Mucosa of descending colon (tissue), 3 donors: ENCODE data around the gene PREB. TPM values are rescaled to one million over a fixed set of nuclear protein-coding genes. Genes with fewer than 3 reads are reported as not detected.

Experiments used
- ATAC-seq: fragments of 200-7000 bp; cut with Tn5 transposase; one replicate; pipeline ENCODE4 v1.9.1; 2020; ENCODE audit warnings: mild to moderate bottlenecking, moderate library complexity
- DNase-seq, 3 donors: peaks; one replicate each; pipeline ENCODE4 v3.0.0-alpha.2; 2020
- H3K36me3 ChIP-seq: fragments of 200-600 bp; one replicate; pipeline ENCODE4 v1.8.0; 2021; ENCODE audit warnings: low read depth, mild to moderate bottlenecking
- H3K4me1 ChIP-seq: fragments of 200-600 bp; one replicate; pipeline ENCODE4 v1.8.0; 2021; ENCODE audit warnings: low read depth, mild to moderate bottlenecking
- H3K4me3 ChIP-seq: fragments of 200-600 bp; one replicate; pipeline ENCODE4 v1.8.0; 2021; ENCODE audit warnings: mild to moderate bottlenecking
- H3K9me3 ChIP-seq: fragments of 200-600 bp; one replicate; pipeline ENCODE4 v1.8.0; 2021; ENCODE audit warnings: mild to moderate bottlenecking
- CTCF ChIP-seq: fragments of 200-600 bp; IDR thresholded peaks from one replicate; pipeline ENCODE4 v1.8.0; 2022; ENCODE audit warnings: antibody characterized with exemption, mild to moderate bottlenecking
- intact Hi-C, 2 donors: fragments of 100-400 bp; cut with DNase I in 1 of 2; cut with micrococcal nuclease in 1 of 2; formaldehyde crosslinking; loops; one replicate each; pipeline versions ENCODE4 v1.11.0 to v1.11.1; 2022; cut with DNase I, micrococcal nuclease
- total RNA-seq, 3 donors: library from RNA; stranded (reverse); fragmentation: NEBNext Ultra II Directional in 2 of 3; extraction: Animal tissue kit (Norgen Biotek cat#: 25700) in 2 of 3; gene quantifications; one replicate each; pipeline versions ENCODE4 v1.2.1 to v1.2.4, GENCODE V29; 2021 to 2023
- donor health status: DM: no; HTN: no; CAD: no; lungs with moderate emphysema.
- donor health status: DM: no; HTN: no; CAD: no.
- donor health status: DM: no; HTN: yes; CAD: no.

Gene PREB
- total RNA-seq, 3 donors from 2014 or later, result 32.8 to 47.0 (median 45.0) TPM

DNA sequence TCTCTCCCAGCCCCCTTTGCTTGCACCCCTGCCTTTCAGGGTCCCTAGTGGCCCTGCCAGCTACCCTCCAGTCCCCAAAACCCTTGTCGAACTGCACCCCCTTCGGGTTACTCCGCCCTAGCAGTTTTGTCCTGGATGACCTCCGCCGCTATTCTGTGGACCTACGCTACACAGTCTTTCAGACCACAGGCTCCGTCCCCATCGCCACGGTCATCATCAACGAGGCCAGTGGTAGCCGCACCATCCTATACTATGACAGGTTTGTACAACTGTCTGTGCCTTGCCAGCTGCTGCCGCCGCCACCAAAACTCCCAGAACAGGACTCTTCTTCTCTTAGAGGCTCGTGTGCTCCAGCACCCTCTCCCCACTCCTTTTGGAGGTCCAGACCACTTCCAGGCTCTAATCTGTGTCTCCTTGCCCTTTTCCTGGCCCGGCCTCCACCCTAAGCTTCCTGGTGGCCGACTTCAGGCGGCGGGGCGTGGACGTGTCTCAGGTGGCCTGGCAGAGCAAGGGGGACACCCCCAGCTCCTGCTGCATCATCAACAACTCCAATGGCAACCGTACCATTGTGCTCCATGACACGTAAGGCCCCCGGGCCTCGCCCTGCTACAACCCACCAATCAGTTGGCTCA, 40.0 kb downstream of the PREB start:
- Histone ChIP-seq H3K36me3 (no peaks in the 10 kb centered on the region), H3K9me3 (no peaks in the 10 kb centered on the region), H3K4me3 (no peak overlapping the region), H3K4me1 (peaks cover 10% of the 10 kb centered on the region)
- ATAC-seq (no peak), DNase-seq (no peak)
- intact Hi-C loops, result loop anchor here (10.0 kb wide), 3 partner anchors 110 to 190 kb away; partner anchors contain the start of genes ATRAID (in 1 of the 2), CAD (in 1 of the 2), SLC5A6 (in 1 of the 2) and TRIM54 (in 1 of the 2)
- TF ChIP-seq CTCF, result no peak

DNA sequence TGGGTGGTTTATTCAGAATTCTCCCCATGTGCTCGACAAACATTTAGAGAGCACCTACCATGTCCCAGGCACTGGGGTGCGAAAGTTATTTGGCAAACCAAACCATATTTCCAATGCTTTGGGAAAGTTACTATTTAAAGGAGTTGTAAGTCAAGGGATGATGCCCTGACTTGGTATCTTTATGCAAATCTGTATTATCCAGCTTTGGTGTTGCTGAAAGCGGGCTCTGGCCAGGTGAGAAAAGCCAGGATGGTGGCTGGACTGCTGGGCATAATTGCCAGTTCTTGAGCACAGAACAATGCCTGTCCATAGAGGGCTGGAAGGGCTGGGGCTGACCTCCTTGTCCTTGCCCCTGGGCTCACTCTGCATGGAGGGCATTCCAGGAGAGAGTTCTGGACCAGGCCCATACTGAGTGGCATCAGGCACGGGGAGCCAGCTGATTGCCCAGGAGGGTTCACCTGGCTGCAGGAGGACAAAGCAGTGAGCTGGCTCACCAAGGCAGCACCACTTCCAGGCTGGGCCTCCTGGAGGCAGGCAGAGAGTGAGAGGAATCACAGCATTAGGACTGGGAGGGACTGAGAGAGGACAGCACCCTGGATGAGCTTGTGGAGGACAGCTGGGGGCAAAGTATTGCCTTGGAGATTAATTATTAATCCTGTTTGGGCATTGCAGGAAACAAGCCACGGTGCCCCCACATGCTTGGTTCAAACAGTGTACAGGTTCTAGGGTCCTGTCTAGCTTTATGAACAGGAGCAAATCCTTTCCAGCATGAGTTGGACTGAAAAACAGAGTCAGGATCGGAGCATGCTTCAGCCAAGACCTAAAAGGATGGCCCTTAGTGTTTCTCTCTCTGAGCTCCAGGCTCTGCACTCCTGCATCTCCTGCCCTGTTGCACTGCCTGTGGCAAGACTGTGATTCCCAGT, 40.7 kb downstream of the PREB start:
- DNase-seq, result no peak
- no peaks in the 10 kb centered on the region for H3K36me3 ChIP-seq
- TF ChIP-seq CTCF, result no peak
- H3K4me1 ChIP-seq, result peaks cover 10% of the 10 kb centered on the region
- intact Hi-C loops, result loop anchor here (10.0 kb wide), 3 partner anchors 111 to 191 kb away; partner anchors contain the start of genes ATRAID (in 1 of the 2), CAD (in 1 of the 2), SLC5A6 (in 1 of the 2) and TRIM54 (in 1 of the 2)
- ATAC-seq, result peak; percentile 22
- no peaks in the 10 kb centered on the region for H3K9me3 ChIP-seq
- H3K4me3 ChIP-seq, result no peak overlapping the region

- no peaks in the 10 kb centered on the region for H3K36me3 ChIP-seq
- DNase-seq (peak in 2 of 3 donors; percentile 27 to 58), ATAC-seq (peak; percentile 54)
- intact Hi-C loops, result loop anchor here (10.0 kb wide), 3 partner anchors 112 to 192 kb away; partner anchors contain the start of genes ATRAID (in 1 of the 2), CAD (in 1 of the 2), SLC5A6 (in 1 of the 2) and TRIM54 (in 1 of the 2)
- no peak overlapping the region for H3K4me3 ChIP-seq
- no peak for TF ChIP-seq CTCF
- no peaks in the 10 kb centered on the region for H3K9me3 ChIP-seq
- peaks cover 10% of the 10 kb centered on the region for H3K4me1 ChIP-seq
These were observed 41.6 kb downstream of the PREB start for GRCh38 chr2:27092696-27093429.

GRCh38 chr2:27091746-27092695, 42.4 kb downstream of the PREB start:
- H3K9me3 ChIP-seq, result no peaks in the 10 kb centered on the region
- intact Hi-C loops, result loop anchor here (10.0 kb wide), 3 partner anchors 113 to 193 kb away; partner anchors contain the start of genes ATRAID (in 1 of the 2), CAD (in 1 of the 2), SLC5A6 (in 1 of the 2) and TRIM54 (in 1 of the 2)
- no peak for ATAC-seq
- no peak for DNase-seq
- H3K4me3 ChIP-seq, result no peak overlapping the region
- no peak for TF ChIP-seq CTCF
- H3K36me3 ChIP-seq, result no peaks in the 10 kb centered on the region
- peaks cover 18% of the 10 kb centered on the region for H3K4me1 ChIP-seq
